K562 (cell line): ENCODE measurements around the gene TTC13. TPM values are rescaled to one million over a fixed set of nuclear protein-coding genes. Genes with fewer than 3 reads are reported as not detected.

Experiments
- ATAC-seq: fragments of 200-7000 bp; cut with Tn5 transposase; 3 replicates; pipeline ENCODE4 v1.9.1; 2020; ENCODE audit warnings: moderate library complexity
- BruUV-seq: library from RNA; stranded (reverse); fragments of 400-500 nt; replicated peaks from 2 replicates; lab custom pipeline; 2021; lab: Mats Ljungman, UMichigan
- CTCF ChIA-PET: fragments of 300-600 bp; formaldehyde crosslinking; extraction: SDS; loops from one replicate; lab custom pipeline; 2021; ENCODE audit warnings: low intra/inter-chr PET ratio; lab: Yijun Ruan, JAX
- POLR2A ChIA-PET: fragments of 300-600, 350-650 bp; sonication (Branson Sonifier 250); formaldehyde crosslinking; extraction: SDS; loops from one replicate; lab custom pipeline; 2021; ENCODE audit warnings: antibody characterized with exemption, inconsistent platforms; lab: Yijun Ruan, JAX
- DNase-seq, 4 experiments: peaks; one replicate each; pipeline versions ENCODE4 v3.0.0 to v3.0.0-alpha.2; 2011 to 2018; ENCODE audit warnings: low spot score in 3 of 4, mixed read lengths in 3 of 4; ENCODE audit errors: extremely low read depth in 1 of 4
- FAIRE-seq: peaks from 2 replicates; lab custom pipeline; 2011; peaks lifted over from hg19 to GRCh38; lab: Jason Lieb, UNC
- H2AFZ ChIP-seq: 2 replicates; pipeline ENCODE4 v1.6.0; 2011; ENCODE audit warnings: low read depth, low read length, control low read depth, inconsistent platforms
- H3K27ac ChIP-seq: fragments of 200-600 bp; 3 replicates; pipeline ENCODE4 v1.8.0; 2011; ENCODE audit warnings: low read depth, mild to moderate bottlenecking, control low read depth, inconsistent platforms, low read length, moderate library complexity, mixed read lengths; ENCODE audit errors: extremely low read depth
- H3K27me3 ChIP-seq, 2 experiments: fragments of 300-600 bp in 1 of 2; 2 replicates in 1 of 2; 3 replicates in 1 of 2; pipeline versions ENCODE4 v1.6.0 to v1.8.0; 2011; ENCODE audit warnings: inconsistent platforms in 2 of 2, low read length in 2 of 2, mild to moderate bottlenecking in 1 of 2, mixed read lengths in 1 of 2, moderate library complexity in 1 of 2; ENCODE audit not compliant: control insufficient read depth in 2 of 2, insufficient read depth in 2 of 2
- H3K36me3 ChIP-seq: fragments of 300-600 bp; 3 replicates; pipeline ENCODE4 v1.8.0; 2011; ENCODE audit warnings: mild to moderate bottlenecking, low read length, inconsistent platforms; ENCODE audit not compliant: control insufficient read depth, insufficient read depth
- H3K4me1 ChIP-seq, 2 experiments: fragments of 200-600 bp in 1 of 2; replicated peaks in 1 of 2; 2 replicates in 1 of 2; 3 replicates in 1 of 2; pipeline versions ENCODE4 v1.5.1 to v1.8.0; 2011; ENCODE audit warnings: inconsistent platforms in 2 of 2, low read length in 2 of 2, mild to moderate bottlenecking in 1 of 2, mixed read lengths in 1 of 2, moderate library complexity in 1 of 2; ENCODE audit not compliant: control insufficient read depth in 2 of 2, insufficient read depth in 2 of 2
- H3K4me2 ChIP-seq: 2 replicates; pipeline ENCODE4 v1.6.1; 2011; ENCODE audit warnings: low read length, control low read depth, inconsistent platforms, mixed read lengths; ENCODE audit not compliant: insufficient read depth
- H3K4me3 ChIP-seq: fragments of 200-600 bp; sonication (generic), shearing (Covaris generic); 2 replicates; pipeline ENCODE4 v1.5.1; 2016; ENCODE audit warnings: control low read depth, inconsistent platforms
- H3K79me2 ChIP-seq: fragments of 200-600 bp; 3 replicates; pipeline ENCODE4 v1.8.0; 2011; ENCODE audit warnings: low read length, inconsistent platforms; ENCODE audit not compliant: control insufficient read depth, insufficient read depth
- H3K9ac ChIP-seq, 2 experiments: 2 replicates each; pipeline versions ENCODE4 v1.6.0 to v1.6.1; 2011; ENCODE audit warnings: low read depth in 2 of 2, low read length in 2 of 2, control low read depth in 1 of 2, inconsistent platforms in 1 of 2, mild to moderate bottlenecking in 1 of 2, mixed read lengths in 1 of 2; ENCODE audit not compliant: insufficient read depth in 1 of 2
- H3K9me1 ChIP-seq: one replicate; pipeline ENCODE4 v1.6.0; 2011; ENCODE audit warnings: inconsistent platforms, mild to moderate bottlenecking, low read length, moderate library complexity; ENCODE audit not compliant: control insufficient read depth, insufficient read depth
- H3K9me3 ChIP-seq: replicated peaks from 2 replicates; pipeline ENCODE4 v1.5.1; 2011; ENCODE audit warnings: low read depth, low read length, inconsistent platforms; ENCODE audit not compliant: control insufficient read depth, insufficient read depth
- H4K20me1 ChIP-seq: replicated peaks from 2 replicates; pipeline ENCODE4 v1.6.1; 2011; ENCODE audit warnings: low read length, inconsistent platforms, mixed read lengths; ENCODE audit not compliant: control insufficient read depth, insufficient read depth
- CBX3 ChIP-seq, 2 experiments: IDR thresholded peaks; 1 replicate in 1 of 2; 2 replicates in 1 of 2; pipeline ENCODE4 v1.6.1; 2012; ENCODE audit warnings: inconsistent platforms in 2 of 2, low read length in 2 of 2, borderline replicate concordance in 1 of 2, control low read depth in 1 of 2
- HMG20B ChIP-seq: fragments of 250-450 bp; sonication (Bioruptor Pico); IDR thresholded peaks from 2 replicates; pipeline ENCODE4 v1.5.0; 2021; ENCODE audit warnings: mild to moderate bottlenecking
- KLF1 ChIP-seq: fragments of 450-650 bp; IDR thresholded peaks from 2 replicates; pipeline ENCODE4 v1.6.1; 2016; ENCODE audit warnings: missing genetic modification characterization, missing compliant biosample characterization
- NR4A1 ChIP-seq, 2 experiments: fragments of 250-450 bp in 1 of 2; fragments of 450-650 bp in 1 of 2; sonication (Bioruptor Pico) in 1 of 2; IDR thresholded peaks; 2 replicates each; pipeline versions ENCODE4 v1.4.0 to v1.6.1; 2016 to 2020; ENCODE audit warnings: mild to moderate bottlenecking in 2 of 2, missing compliant biosample characterization in 1 of 2, missing genetic modification characterization in 1 of 2, moderate library complexity in 1 of 2
- PHF20 ChIP-seq: fragments of 450-650 bp; IDR thresholded peaks from 2 replicates; pipeline ENCODE4 v1.6.1; 2018; ENCODE audit not compliant: partially characterized antibody
- POLR2AphosphoS5 ChIP-seq: IDR thresholded peaks from 2 replicates; pipeline ENCODE4 v1.6.1; 2011; ENCODE audit warnings: mild to moderate bottlenecking, low read depth, low read length, moderate library complexity; ENCODE audit not compliant: control insufficient read depth, insufficient read depth
- SAFB ChIP-seq: fragments of 200-400 bp; formaldehyde crosslinking; IDR thresholded peaks from 2 replicates; pipeline ENCODE4 v1.6.1; 2017; ENCODE audit warnings: low read depth, low read length, borderline replicate concordance
- SAFB2 ChIP-seq: fragments of 200-400 bp; formaldehyde crosslinking; IDR thresholded peaks from 2 replicates; pipeline ENCODE4 v1.6.1; 2018; ENCODE audit warnings: borderline replicate concordance, low read length, low read depth, moderate library complexity; ENCODE audit not compliant: severe bottlenecking
- SIX5 ChIP-seq, 2 experiments: IDR thresholded peaks; 2 replicates each; pipeline ENCODE4 v1.6.1; 2011; ENCODE audit warnings: low read length in 2 of 2, borderline replicate concordance in 1 of 2, low read depth in 1 of 2, mild to moderate bottlenecking in 1 of 2, moderate library complexity in 1 of 2; ENCODE audit not compliant: insufficient read depth in 1 of 2
- SNRNP70 ChIP-seq: fragments of 200-400 bp; formaldehyde crosslinking; optimal IDR thresholded peaks from 2 replicates; pipeline ENCODE3; 2017; ENCODE audit warnings: low read depth, low read length
- TBL1XR1 ChIP-seq, 2 experiments: IDR thresholded peaks; 2 replicates each; pipeline ENCODE4 v1.6.1; 2012; ENCODE audit warnings: improper control_type of control experiment in 2 of 2, low read length in 2 of 2, mild to moderate bottlenecking in 1 of 2
- XRCC3 ChIP-seq: fragments of 450-650 bp; IDR thresholded peaks from 2 replicates; pipeline ENCODE4 v1.6.1; 2017; ENCODE audit warnings: mild to moderate bottlenecking, moderate library complexity
- ZBED1 ChIP-seq: IDR thresholded peaks from 2 replicates; pipeline ENCODE4 v1.6.1; 2014
- ZNF239 ChIP-seq: fragments of 250-450 bp; sonication (Bioruptor Pico); IDR thresholded peaks from 2 replicates; pipeline ENCODE4 v1.4.0; 2020; ENCODE audit warnings: mild to moderate bottlenecking
- ZNF707 ChIP-seq: fragments of 250-450 bp; sonication (Bioruptor Pico); conservative IDR thresholded peaks from 2 replicates; pipeline ENCODE4 v1.8.0; 2022; ENCODE audit warnings: inconsistent platforms, mild to moderate bottlenecking, moderate library complexity
- ZSCAN29 ChIP-seq: fragments of 450-650 bp; IDR thresholded peaks from 2 replicates; pipeline ENCODE4 v1.6.1; 2017
- WGBS: fragments of 100-300 bp; shearing (Covaris generic); methylation state at CpG from one replicate; pipeline ENCODE4 v1.1.6; 2016; ENCODE audit warnings: low coverage, mixed read lengths; ENCODE audit not compliant: insufficient coverage; ENCODE audit errors: missing lambda C conversion rate; 5-methylcytosine and 5-hydroxymethylcytosine counted together
- in situ Hi-C: fragments of 300-500 bp; cut with MboI; formaldehyde crosslinking; loops from 4 replicates; pipeline ENCODE4 v1.15.0; 2018; ENCODE audit warnings: inconsistent platforms, mixed read lengths
- intact Hi-C: fragments of 100-400 bp; cut with micrococcal nuclease; formaldehyde crosslinking; loops from 2 replicates; pipeline ENCODE4 v1.14.2; 2022
- polyA plus RNA-seq, 8 experiments: library from polyadenylated mRNA; depleted of rRNA in 4 of 8; stranded (reverse) in 5 of 8; unstranded in 3 of 8; fragments of >200 nt; fragmentation: Nextera tagmentation in 2 of 8; fragmentation: Illumina TruSeq in 1 of 8; extraction: Ambion mirVana in 2 of 8; extraction: Trizol in 1 of 8; gene quantifications; 2 replicates each; pipeline versions ENCODE4 v1.2.1 to v1.2.3, GENCODE V29; 2011 to 2014; ENCODE audit warnings: inconsistent platforms in 1 of 8, missing spikeins in 1 of 8
- total RNA-seq, 7 experiments: library from RNA; depleted of rRNA in 6 of 7; stranded (reverse); fragments of >200 nt in 6 of 7; fragmentation: Illumina TruSeq in 2 of 7; extraction: Trizol in 2 of 7; gene quantifications; 2 replicates each; pipeline versions ENCODE4 v1.2.1 to v1.2.3, GENCODE V29; 2011 to 2021; ENCODE audit warnings: low replicate concordance in 1 of 7
- TF ChIP-seq, protein P1 (sequence below), 2 experiments: fragments of 450-650 bp; IDR thresholded peaks; 2 replicates each; pipeline ENCODE4 v1.6.1; 2016
- TF ChIP-seq, protein P2 (sequence below): fragments of 450-650 bp; conservative IDR thresholded peaks from 2 replicates; pipeline ENCODE4 v1.6.1; 2016; ENCODE audit warnings: missing genetic modification characterization, low read depth, mild to moderate bottlenecking, control low read depth, missing compliant biosample characterization

TTC13 gene
- total and polyA plus RNA-seq, 9 of the 15 experiments (the other 6 are each of a cell fraction or from before 2014, with no cell fraction given), result 1.7 to 13.8 (median 9.6) TPM

DNA sequence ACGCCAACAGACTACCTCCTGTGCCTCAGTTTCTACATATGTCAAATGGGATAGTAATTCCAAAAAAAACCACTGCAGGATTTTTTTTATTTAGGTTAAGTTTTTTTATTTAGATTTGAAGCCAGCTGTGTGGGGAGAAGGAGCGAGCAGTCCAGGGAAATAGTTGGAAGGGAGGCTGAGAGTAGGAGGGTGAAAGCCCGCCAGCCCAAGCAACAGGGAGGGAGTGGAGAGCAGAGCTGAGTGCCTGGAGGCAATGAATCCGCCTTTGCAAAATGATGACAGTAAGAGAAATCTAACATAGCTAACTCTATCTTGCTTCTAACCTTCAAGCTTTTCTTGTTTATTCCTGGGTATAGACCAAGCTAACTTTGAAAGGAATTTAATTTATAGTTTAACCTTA is 94.7 kb downstream of the TTC13 start:
- H3K4me3 ChIP-seq, result no peak overlapping the region
- H3K79me2 ChIP-seq, result no peaks in the 10 kb centered on the region
- no peak overlapping the region for H3K27ac ChIP-seq
- H3K9me1 ChIP-seq, result no peaks in the 10 kb centered on the region
- no peak overlapping the region for H3K9ac ChIP-seq
- in situ Hi-C loops (no loop called here), intact Hi-C loops (no loop called here)
- no peak for ATAC-seq
- ChIA-PET POLR2A (no interaction called here), CTCF (no interaction called here)
- no TSS peak for BruUV-seq
- no peaks in the 10 kb centered on the region for H3K36me3 ChIP-seq
- no peaks in the 10 kb centered on the region for H4K20me1 ChIP-seq
- H3K27me3 ChIP-seq, result peaks cover 72 to 83% of the 10 kb centered on the region in 2 experiments
- no peaks in the 10 kb centered on the region for H3K4me1 ChIP-seq
- no peak overlapping the region for H3K4me2 ChIP-seq
- no peak overlapping the region for H2AFZ ChIP-seq
- no peaks in the 10 kb centered on the region for H3K9me3 ChIP-seq
- WGBS, result 0% methylated on average over 4 of the region's 4 CpGs
- DNase-seq, result no peak
- TF ChIP-seq ZSCAN29, result no peak
- no peak for TF ChIP-seq POLR2AphosphoS5
- no peak for TF ChIP-seq KLF1 (tag)
- TF ChIP-seq SIX5 (IDR thresholded peaks at IDR 0.05; ENCODE audit: borderline replicate concordance in 1 of 2, insufficient read depth in 1 of 2, low read depth in 1 of 2, low read length in 2 of 2), result no peak
- TF ChIP-seq, protein P1, sequence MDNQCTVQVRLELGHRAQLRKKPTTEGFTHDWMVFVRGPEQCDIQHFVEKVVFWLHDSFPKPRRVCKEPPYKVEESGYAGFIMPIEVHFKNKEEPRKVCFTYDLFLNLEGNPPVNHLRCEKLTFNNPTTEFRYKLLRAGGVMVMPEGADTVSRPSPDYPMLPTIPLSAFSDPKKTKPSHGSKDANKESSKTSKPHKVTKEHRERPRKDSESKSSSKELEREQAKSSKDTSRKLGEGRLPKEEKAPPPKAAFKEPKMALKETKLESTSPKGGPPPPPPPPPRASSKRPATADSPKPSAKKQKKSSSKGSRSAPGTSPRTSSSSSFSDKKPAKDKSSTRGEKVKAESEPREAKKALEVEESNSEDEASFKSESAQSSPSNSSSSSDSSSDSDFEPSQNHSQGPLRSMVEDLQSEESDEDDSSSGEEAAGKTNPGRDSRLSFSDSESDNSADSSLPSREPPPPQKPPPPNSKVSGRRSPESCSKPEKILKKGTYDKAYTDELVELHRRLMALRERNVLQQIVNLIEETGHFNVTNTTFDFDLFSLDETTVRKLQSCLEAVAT (IDR thresholded peaks at IDR 0.05), result no peak
- no peak for TF ChIP-seq PHF20
- no peak for TF ChIP-seq TBL1XR1 (IDR thresholded peaks at IDR 0.05; ENCODE audit: low read length in 2 of 2)
- TF ChIP-seq NR4A1 (CRISPR knock-in tag; IDR thresholded peaks at IDR 0.05), result no peak
- TF ChIP-seq NR4A1 (tag; IDR thresholded peaks at IDR 0.05), result no peak
- TF ChIP-seq ZNF707, result no peak
- no peak for TF ChIP-seq ZNF239 (CRISPR knock-in tag)
- TF ChIP-seq SAFB, result no peak
- TF ChIP-seq XRCC3, result no peak
- no peak for TF ChIP-seq CBX3 (IDR thresholded peaks at IDR 0.05; ENCODE audit: borderline replicate concordance in 1 of 2, low read length in 2 of 2)
- TF ChIP-seq SAFB2, result no peak
- TF ChIP-seq SNRNP70, result no peak
- TF ChIP-seq, protein P2, sequence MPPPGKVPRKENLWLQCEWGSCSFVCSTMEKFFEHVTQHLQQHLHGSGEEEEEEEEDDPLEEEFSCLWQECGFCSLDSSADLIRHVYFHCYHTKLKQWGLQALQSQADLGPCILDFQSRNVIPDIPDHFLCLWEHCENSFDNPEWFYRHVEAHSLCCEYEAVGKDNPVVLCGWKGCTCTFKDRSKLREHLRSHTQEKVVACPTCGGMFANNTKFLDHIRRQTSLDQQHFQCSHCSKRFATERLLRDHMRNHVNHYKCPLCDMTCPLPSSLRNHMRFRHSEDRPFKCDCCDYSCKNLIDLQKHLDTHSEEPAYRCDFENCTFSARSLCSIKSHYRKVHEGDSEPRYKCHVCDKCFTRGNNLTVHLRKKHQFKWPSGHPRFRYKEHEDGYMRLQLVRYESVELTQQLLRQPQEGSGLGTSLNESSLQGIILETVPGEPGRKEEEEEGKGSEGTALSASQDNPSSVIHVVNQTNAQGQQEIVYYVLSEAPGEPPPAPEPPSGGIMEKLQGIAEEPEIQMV (tag), result no peak
- TF ChIP-seq ZBED1, result no peak
- no peak for TF ChIP-seq HMG20B (CRISPR knock-in tag)
- TF ChIP-seq, all 486 proteins: peak for 0
- no peak for FAIRE-seq
